Ramos (cell line): ENCODE results near the gene MGAT4B.
"Not testable (repeated sequence)": the region's sequence is repeated elsewhere in the genome, so short reads cannot be mapped to it uniquely, and the experiment has no call there.

Experiments
- in situ Hi-C: fragments of 300-500 bp; cut with MboI; formaldehyde crosslinking; loops from one replicate; pipeline ENCODE4 v1.14.3; 2022; ENCODE audit warnings: low sequenced_read_pairs; ENCODE audit not compliant: unreplicated experiment

Gene MGAT4B

DNA sequence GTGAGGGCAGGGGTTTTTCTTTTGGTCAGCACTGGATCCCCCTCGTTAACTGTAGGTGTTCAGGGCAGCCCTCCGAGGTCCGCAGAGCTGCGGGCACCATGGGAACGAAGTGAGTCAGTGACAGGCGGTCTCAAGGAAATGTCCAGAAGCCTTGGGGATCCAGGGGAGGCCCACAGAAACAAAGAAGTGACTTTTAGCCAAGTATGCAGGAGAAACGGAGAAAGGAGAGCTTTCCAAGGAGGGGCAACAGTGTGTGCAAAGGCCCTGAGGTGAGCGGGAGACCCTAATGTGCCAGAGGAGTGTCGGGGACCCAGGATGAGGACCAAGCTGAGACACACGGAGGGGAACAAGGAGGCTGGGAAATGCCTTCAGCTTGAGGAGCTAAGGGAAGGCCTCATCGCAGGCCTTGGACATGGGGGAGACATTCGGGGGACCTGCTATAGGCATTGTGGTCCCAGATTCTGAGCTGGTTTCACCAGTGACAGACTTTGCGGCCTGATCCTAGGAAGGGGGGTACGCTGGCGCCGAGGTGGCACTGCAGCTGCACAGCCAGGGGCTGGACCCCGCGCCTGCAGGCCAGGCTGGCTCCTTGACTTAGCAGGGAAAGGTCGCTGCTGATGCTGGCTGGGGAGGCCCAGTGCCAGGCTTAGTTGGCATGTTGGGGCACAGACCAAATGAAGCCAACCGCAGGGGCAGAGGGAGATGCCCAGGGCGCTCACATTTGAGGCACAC is 9.6 kb downstream of the MGAT4B start:
- in situ Hi-C loops = loop anchor here (10.0 kb wide), 1 partner anchor 288 kb away; no protein-coding TSS in a partner anchor

DNA sequence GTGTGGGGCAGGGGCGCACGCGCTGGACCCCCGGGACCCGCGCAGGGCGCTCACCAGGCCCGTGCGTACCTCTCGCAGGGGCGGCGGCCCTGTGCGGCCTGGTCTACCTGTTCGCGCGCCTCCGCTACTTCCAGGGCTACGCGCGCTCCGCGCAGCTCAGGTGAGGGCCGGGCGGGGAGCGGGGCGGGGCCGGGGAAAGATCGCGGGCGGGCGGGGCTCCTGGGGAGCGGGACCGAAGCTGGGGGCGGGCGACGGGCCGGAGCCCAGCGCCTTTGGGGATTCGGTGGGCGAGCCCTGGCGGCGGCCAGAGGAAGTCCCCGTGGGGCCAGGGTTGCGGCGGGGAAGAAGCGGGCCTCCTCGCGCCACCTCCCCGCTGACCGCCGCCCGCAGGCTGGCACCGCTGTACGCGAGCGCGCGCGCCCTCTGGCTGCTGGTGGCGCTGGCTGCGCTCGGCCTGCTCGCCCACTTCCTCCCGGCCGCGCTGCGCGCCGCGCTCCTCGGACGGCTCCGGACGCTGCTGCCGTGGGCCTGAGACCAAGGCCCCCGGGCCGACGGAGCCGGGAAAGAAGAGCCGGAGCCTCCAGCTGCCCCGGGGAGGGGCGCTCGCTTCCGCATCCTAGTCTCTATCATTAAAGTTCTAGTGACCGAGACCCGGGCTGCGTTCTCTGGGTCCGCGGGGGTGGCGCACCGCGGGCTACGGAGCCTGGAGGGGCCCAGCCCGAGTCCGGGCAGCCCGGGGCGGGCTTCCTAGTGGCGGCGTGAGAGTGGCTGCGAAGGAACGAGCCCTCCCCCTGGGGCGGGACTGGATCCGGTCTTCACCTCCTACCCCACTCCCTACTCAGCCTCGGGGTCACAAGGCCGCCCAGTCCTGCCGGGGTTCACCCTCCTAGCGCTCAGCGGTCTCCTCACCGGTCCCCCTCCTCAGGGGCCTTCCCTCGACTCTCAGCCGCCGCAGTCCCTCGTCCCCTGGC is 10.5 kb downstream of the MGAT4B start:
- in situ Hi-C loops = loop anchor here (10.0 kb wide), 1 partner anchor 289 kb away; no protein-coding TSS in a partner anchor

DNA sequence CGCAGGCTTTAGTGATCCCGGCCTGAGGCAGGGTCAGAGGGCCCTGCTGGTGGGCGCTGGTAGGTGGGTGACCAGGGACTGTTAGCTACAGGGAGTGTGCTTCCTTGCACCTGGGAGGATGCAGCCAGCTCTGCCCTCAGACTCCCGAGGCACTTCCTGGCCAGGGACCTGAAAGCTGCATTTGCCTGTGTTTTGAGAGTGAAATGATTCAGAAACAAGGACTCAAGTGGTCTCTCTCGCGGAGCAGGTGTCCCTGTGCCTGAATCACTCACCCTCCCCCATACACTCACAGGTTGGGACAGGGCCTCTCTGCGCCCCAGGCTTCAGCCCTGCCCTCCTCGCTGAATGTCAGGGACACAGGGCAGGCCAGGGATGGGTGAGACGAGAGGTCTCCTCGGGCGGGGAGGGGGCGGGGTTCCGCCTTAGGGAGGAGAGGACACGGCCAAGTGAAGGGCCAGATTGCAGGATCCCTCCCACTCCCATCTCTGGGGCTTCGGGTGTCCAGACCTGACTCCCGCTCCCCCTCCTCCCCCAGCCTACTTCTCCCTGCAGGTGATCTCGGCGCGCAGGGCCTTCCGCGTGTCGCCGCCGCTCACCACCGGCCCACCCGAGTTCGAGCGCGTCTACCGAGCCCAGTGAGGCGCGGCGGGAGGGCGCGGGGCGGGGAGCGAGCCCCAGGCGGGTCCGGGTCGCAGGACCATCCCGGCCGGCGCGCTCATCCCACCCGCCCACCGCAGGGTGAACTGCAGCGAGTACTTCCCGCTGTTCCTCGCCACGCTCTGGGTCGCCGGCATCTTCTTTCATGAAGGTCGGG is 11.4 kb downstream of the MGAT4B start:
- in situ Hi-C loops = loop anchor here (10.0 kb wide), 1 partner anchor 290 kb away; no protein-coding TSS in a partner anchor

DNA sequence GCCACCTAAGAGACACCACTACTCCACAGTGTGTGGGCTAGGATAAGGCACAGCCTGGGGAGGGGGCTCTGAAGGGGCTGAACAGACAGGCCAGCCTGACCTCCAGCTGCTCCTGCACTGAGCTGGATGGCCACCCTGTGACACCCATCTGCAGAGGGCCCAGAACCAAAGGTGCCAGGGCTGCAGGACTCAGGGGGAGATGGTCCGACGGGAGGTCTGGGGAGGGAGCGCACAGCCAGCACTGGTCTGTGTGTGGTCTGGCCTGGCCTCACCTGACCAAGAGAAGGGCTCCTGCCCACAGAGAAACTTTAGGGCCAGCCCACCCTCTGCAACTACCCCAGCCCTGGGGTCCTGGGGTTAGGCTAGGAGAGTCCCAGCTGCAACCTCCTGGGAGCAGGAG is 12.1 kb downstream of the MGAT4B start:
- in situ Hi-C loops = loop anchor here (10.0 kb wide), 1 partner anchor 290 kb away; no protein-coding TSS in a partner anchor

DNA sequence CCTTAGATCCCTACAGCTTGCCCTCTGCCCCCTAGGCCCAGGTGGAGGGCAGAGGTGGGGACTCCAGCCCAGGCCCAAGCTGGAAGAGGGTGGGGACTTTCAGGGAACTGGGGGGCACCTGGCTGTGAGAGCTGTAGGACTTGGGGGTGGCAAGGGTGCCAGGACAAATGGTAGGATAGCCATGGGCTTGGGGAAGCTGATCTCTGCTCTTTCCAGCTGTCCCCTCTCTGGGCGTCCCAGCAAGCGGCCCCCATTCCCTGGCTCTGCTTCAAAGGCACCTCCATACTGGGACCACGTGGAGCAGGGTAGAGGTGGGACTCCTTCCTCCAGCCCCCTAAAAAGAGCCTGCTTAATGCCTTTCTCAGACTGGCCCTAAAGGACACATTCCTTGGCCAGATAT is 12.5 kb downstream of the MGAT4B start:
- in situ Hi-C loops = loop anchor here (10.0 kb wide), 1 partner anchor 291 kb away; no protein-coding TSS in a partner anchor

DNA sequence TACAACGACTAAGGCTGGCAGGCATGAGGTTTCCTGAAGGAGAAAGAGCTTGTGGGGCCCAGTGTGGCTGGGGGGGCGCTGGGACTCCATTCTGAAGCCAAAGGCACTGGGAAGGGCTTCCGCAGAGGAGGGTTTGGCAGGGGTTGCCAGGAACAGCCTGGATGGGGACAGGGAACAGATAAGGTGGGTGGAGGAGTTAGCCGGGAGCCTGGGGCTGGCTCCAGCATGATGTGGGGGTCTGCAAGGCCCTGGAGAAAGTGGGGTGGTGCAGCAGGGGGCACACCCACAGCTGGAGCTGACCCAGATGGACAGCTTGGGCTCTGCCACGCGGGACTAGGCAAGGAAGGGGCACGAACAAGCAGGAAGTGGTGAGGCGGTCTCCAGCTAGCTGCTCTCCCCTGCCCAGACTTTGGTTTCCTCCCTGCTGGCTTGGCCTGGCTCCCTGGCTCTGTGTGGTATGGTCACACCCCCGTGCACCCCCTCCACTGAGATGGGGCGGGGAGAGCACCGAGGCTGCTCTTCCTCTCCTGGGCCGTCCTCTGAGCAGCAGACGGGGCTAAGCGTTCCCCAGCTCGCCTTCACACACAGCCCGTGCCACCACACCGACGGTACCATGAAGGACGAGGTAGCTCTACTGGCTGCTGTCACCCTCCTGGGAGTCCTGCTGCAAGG is 13.1 kb downstream of the MGAT4B start, which contains the start of gene LTC4S:
Gene LTC4S, plus strand, starts transcription at position 519 of the 672 bp plus-strand sequence. Its CDS starts 95 bp downstream, at position 614.
- in situ Hi-C loops = loop anchor here (10.0 kb wide), 1 partner anchor 291 kb away; no protein-coding TSS in a partner anchor

DNA sequence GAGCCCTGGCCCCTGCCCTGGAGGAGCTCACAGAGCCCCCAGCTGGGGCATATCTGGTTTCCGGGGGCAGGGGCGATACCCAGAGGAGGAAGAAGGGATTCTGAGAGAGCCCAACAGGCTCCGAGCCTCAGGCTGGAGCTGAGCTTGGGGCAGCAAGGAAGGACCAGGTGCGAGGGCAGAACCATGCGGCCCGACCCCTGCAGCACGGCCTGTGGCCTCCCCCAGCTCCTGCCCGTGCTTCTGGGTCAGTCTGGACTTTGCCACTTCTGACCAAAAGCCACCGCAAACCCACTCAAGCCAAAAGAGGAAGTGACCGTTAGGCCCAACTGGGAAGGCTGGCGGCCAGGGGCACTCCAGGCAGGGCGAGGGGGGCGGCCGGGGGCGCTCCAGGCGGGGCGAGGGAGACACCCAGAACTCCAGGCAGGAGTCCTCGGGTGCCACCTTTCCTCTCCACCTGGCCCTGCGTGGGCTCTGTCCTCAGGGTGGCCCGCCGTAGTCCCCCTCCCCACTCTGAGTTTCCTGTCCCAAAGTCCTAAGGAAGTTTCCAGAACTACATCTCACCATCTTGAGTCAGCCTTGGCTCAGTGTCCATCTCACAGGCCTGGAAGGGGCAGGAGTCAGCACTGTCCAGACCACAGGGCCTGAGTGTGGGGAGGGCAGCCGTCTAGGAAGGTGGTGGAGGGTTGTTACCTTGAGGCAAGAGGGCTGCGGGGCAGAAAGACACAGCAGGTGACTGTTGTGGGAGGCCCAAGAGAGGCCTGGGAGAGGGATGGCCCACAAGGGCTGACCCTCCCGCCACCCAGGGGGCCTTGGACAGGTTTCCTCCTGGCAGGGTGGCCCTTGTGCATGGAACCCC is 13.8 kb downstream of the MGAT4B start:
- in situ Hi-C loops = loop anchor here (10.0 kb wide), 1 partner anchor 292 kb away; no protein-coding TSS in a partner anchor

DNA sequence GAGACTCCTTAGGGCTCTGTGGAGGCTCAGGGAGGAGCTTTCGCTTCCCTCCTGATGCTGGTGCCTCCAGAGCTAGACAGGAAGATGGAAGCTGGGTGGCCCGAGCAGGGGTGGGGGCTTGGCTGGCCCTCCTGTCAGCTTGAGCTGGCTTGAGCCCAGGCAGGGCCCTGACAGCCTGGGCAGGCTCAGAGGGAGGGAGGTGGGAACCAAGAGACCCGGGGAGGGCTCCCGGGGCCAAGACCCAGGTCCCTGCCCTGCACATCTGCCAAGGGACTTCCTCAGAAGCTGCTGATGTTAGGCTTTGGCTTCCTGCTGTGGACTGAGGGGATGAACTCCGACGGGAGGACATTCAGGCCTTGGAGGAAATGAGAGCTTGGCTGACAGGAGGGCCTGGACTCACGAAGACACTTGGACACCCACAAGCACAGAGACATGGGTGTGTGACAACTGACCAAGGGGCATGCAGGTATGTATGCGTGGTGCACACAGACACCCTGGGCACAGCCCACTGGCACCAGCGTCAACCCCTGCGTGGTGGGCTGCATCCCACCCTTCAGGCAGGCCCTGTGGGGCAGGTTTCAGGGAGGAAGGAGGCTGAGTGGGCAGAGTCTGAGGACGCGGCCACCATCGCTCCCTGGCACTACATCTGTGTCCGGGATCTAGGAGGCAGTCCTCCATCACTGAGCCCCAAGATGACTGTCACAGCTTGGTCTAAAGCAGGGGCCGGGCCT is 14.6 kb downstream of the MGAT4B start:
- in situ Hi-C loops = loop anchor here (10.0 kb wide), 1 partner anchor 293 kb away; no protein-coding TSS in a partner anchor

DNA sequence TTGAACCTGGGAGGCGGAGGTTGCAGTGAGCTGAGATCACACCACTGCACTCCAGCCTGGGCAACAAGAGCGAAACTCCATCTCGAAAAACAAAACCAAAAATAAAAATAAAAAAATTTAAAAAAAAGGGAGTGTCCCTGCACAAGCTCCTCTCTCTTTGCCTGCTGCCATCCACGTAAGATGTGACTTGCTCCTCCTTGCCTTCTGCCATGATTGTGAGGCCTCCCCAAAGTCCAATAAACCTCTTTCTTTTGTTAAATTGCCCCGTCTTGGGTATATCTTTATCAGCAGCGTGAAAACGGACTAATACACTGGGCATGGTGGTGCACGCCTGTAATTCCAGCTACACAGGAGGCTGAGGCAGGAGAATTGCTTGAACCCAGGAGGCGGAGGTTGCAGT is 17.4 kb downstream of the MGAT4B start:
- in situ Hi-C loops = not testable (repeated sequence)

DNA sequence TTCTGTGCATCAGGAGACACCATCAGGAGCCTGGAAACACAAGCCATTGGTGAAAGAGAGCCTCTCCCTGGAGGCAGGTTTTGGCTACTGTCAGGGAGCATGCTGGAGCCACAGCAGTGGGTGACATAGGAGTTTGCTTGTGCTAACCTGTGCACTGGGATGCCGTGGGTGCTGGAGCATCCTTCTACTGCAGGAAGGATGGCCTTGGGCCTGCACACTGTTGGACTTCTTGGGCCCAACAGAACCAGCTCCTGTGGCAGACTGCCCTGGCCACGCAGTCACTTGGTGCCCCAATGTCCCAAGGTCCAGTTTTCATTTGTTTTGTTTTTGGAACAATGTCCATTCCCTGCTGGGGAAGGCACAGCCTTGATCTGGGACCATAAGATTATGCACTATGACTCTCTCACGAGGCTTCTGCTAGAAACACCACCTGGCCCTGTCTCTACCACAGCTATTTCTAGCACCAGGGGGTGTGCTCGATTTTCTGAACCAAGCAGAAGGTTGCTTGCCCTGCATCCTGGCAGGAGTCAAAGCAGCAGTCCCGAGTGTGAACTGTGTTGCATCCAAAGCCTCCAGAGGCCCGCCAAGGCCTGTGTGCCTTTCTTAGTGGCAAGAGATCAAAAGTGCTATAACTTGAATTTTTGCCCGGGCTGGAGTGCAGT is 18.3 kb downstream of the MGAT4B start:
- in situ Hi-C loops = no loop called here

DNA sequence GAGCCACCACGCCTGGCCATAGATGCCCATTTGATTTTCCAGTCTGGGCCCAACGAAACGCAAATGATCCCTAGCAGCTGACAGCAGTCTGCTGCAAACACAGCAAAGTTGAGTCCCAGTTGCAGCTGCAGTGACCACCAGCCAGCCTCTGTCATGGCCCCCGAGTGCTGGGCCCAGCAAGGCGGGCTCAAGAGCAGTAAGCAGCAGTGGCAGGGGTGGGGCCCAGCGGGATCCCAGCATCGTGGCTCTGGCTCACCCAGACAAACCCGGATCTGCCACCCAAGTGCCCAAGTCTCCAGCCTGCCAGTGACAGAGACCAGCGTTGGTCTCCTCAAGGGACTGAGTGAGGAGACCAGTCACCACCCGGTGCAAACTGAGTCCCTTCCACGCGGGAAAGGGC is 19.8 kb downstream of the MGAT4B start:
- in situ Hi-C loops = no loop called here

DNA sequence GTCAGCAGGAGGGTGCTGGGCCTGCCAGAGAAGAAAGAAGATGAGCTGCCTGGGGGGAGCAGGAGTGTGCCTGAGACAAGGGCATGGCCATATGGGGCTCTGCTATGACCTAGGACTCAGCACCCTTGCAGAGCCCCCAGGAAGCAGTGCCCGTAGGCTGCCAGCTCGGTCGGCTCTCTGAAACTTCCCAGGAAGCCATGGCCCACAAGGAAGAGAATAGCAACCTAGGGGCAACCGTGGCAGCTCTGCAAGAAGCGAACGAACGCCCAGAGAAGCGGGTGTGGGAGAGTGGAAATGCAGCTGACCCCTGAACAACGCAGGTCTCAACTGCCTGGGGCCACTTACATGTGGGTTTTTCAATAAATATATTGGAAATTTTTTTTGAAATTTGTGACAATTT is 23.5 kb downstream of the MGAT4B start:
- in situ Hi-C loops = no loop called here

DNA sequence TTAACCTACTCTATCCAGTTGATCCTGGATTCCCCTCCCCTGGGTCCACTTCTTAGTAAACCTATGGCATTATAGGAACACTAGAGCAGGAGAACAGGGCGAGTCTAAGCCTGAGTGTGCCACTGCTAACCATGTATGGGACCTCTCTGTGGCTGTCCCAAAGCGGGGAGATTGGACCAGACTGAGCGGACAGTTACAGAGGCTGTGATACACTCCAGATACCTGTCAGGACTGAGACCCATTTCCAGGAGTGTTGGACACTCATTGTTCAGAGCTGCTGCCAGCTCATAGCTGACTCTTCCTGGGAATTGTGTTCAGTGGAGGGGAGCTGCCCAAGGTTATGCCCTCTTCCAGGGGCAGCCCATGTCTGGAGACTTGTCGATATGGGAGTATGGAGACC is 24.8 kb downstream of the MGAT4B start:
- in situ Hi-C loops = no loop called here

DNA sequence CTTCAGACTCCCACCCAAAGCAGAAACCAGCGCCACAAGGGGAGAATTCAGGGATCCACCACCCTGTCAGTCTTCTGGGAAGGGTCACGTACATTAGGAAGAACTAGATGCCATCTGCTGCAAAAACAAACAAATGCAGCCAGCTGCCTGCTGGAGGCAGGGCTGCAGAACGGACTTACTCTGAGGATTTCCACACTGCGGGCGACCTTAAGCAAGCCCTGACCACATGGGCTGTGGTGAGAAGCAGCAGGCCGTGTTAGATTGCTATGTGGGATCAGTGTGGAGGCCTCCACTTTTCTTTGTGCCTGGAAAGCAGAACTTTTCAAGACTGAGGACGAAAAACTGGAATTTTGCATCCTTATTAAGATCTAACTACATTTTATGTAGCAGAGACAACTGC is 26.3 kb downstream of the MGAT4B start:
- in situ Hi-C loops = no loop called here

DNA sequence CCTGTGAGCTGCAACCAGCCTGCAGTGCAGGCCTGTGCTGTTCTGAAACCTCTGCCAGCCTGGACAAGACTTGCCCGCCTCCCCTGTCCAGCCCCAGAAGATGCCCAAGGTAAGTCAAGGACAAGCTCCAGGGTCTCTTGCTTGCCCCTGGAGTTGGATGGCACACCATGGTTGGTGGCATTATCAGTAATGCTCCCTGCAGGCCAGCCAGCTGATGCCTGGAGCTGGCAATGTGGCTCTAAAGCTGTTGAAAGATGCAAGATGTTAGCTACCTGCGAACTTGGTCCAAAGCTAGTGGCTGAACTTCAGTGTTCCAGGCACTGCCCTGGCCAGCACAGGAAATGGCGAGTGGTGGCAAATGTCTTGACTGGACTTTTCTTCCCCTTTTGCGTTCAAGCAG is 26.8 kb downstream of the MGAT4B start:
- in situ Hi-C loops = no loop called here

DNA sequence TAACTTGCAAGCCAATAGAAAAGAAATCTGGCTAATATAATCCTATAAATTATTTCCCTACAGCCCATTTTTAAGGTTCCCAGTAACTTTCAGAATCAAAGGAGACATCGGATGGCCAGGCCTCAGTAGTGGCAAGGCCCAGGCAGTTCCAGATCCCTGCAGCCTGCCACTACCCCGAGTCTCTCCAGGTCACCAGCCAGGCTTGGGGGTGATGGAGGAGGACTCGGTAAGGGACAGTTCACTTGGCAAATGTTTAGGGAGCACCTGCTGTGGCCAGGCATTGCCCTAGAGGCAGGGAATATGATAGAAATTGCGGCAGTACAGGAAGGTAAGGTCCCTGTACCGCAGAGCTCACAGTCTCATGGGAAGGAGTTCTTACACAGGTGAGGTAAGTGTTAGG is 28.1 kb downstream of the MGAT4B start:
- in situ Hi-C loops = no loop called here

DNA sequence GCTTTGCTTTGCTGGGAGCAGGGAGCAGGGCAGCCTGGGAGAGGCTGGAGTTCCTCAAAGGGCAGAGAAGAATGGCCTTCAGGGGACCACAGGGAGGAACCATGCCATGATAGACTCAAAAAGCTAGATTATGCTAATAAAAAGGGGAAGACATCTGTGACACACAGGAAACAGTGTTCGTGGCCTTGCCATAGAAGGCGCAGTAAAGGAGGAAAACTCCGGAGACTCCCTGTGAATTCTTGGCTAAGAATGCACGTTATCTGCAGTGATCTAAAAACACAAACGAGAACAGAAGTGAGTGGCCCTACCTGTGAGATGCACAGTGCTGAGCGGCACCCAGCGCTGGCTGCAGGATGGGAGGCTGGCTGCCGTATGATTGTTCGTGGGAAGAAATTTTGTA is 28.8 kb downstream of the MGAT4B start:
- in situ Hi-C loops = no loop called here
